Activated naive CD8-positive, alpha-beta T cell treated with anti-CD3 and anti-CD28 coated beads, Interleukin-2, amount 10 ng/mL, durations not matched to agents 7 days and 5 days (primary cell): ENCODE results near the gene TTC27. TPM values are rescaled to one million over a fixed set of nuclear protein-coding genes. Genes with fewer than 3 reads are reported as not detected.
"Not testable (repeated sequence)": the region's sequence is repeated elsewhere in the genome, so short reads cannot be mapped to it uniquely, and the experiment has no call there.

Source experiments
- ATAC-seq: fragments of 150-1000 bp; cut with Tn5 transposase; one replicate; pipeline ENCODE4 v1.10.0; 2021; ENCODE audit warnings: low read depth, moderate library complexity
- POLR2A ChIA-PET: fragments of 350-600 bp; sonication (Branson Sonifier 250); formaldehyde crosslinking; loops from one replicate; lab custom pipeline; 2021; ENCODE audit warnings: antibody characterized with exemption; lab: Charles Lee
- DNase-seq: peaks from one replicate; pipeline ENCODE4 v3.0.0; 2021
- H3K27ac Mint-ChIP-seq: one replicate; pipeline ENCODE4 v1.8.0; 2022; ENCODE audit warnings: mild to moderate bottlenecking, mixed read lengths
- H3K27me3 Mint-ChIP-seq: one replicate; pipeline ENCODE4 v1.8.0; 2022; ENCODE audit warnings: mild to moderate bottlenecking, moderate library complexity, mixed read lengths
- H3K36me3 Mint-ChIP-seq: one replicate; pipeline ENCODE4 v1.8.0; 2021; ENCODE audit warnings: mild to moderate bottlenecking, mixed read lengths
- H3K4me1 Mint-ChIP-seq: one replicate; pipeline ENCODE4 v1.8.0; 2021; ENCODE audit warnings: mixed read lengths
- H3K4me3 Mint-ChIP-seq: one replicate; pipeline ENCODE4 v1.8.0; 2022; ENCODE audit warnings: mild to moderate bottlenecking, moderate library complexity, mixed read lengths
- H3K9me3 Mint-ChIP-seq: one replicate; pipeline ENCODE4 v1.8.0; 2021; ENCODE audit warnings: mixed read lengths
- total RNA-seq, 2 experiments: library from RNA; stranded (reverse); gene quantifications; one replicate each; pipeline ENCODE4 v1.2.3, GENCODE V29; 2021

Gene TTC27
- total RNA-seq, 2 experiments from 2014 or later, result 14.9 to 19.4 TPM

- no peak for ATAC-seq
- peaks cover 17% of the 10 kb centered on the region for H3K4me1 Mint-ChIP-seq
- H3K27me3 Mint-ChIP-seq, result no peaks in the 10 kb centered on the region
- H3K9me3 Mint-ChIP-seq, result no peaks in the 10 kb centered on the region
- H3K36me3 Mint-ChIP-seq, result peaks cover 4% of the 10 kb centered on the region
- no peak for DNase-seq
- POLR2A ChIA-PET, result no interaction called here
- no peak overlapping the region for H3K27ac Mint-ChIP-seq
- no peak overlapping the region for H3K4me3 Mint-ChIP-seq
These were observed 4.2 kb downstream of the TTC27 start for GRCh38 chr2:32632089-32632488.

- Mint-ChIP-seq H3K27ac (no peak overlapping the region), H3K27me3 (no peaks in the 10 kb centered on the region), H3K36me3 (peaks cover 4% of the 10 kb centered on the region), H3K4me1 (peaks cover 11% of the 10 kb centered on the region), H3K4me3 (no peak overlapping the region), H3K9me3 (no peaks in the 10 kb centered on the region)
- DNase-seq, result no peak
- POLR2A ChIA-PET, result no interaction called here
- ATAC-seq, result no peak
These were observed 5.2 kb downstream of the TTC27 start for GRCh38 chr2:32633040-32633439.

- H3K4me1 Mint-ChIP-seq, H3K9me3 Mint-ChIP-seq, H3K4me3 Mint-ChIP-seq, POLR2A ChIA-PET, DNase-seq, ATAC-seq, H3K27ac Mint-ChIP-seq, H3K27me3 Mint-ChIP-seq, H3K36me3 Mint-ChIP-seq: not testable (repeated sequence)
These were observed 10.7 kb downstream of the TTC27 start for GRCh38 chr2:32638548-32638947.

GRCh38 chr2:32641180-32641579 is 13.3 kb downstream of the TTC27 start:
- Mint-ChIP-seq H3K4me3 (no peak overlapping the region), H3K36me3 (peaks cover 9% of the 10 kb centered on the region), H3K9me3 (no peaks in the 10 kb centered on the region), H3K27ac (no peak overlapping the region), H3K27me3 (no peaks in the 10 kb centered on the region), H3K4me1 (no peaks in the 10 kb centered on the region)
- POLR2A ChIA-PET, result no interaction called here
- ATAC-seq (no peak), DNase-seq (no peak)

- Mint-ChIP-seq H3K27ac (no peak overlapping the region), H3K36me3 (peaks cover 19% of the 10 kb centered on the region), H3K9me3 (no peaks in the 10 kb centered on the region), H3K4me1 (peaks cover 3% of the 10 kb centered on the region), H3K4me3 (no peak overlapping the region), H3K27me3 (no peaks in the 10 kb centered on the region)
- POLR2A ChIA-PET, result no interaction called here
- ATAC-seq (no peak), DNase-seq (no peak)
These were observed 19.4 kb downstream of the TTC27 start for GRCh38 chr2:32647180-32647651.

GRCh38 chr2:32652555-32653209 is 24.8 kb downstream of the TTC27 start:
- Mint-ChIP-seq H3K4me3 (no peak overlapping the region), H3K9me3 (no peaks in the 10 kb centered on the region), H3K27ac (no peak overlapping the region), H3K4me1 (peaks cover 3% of the 10 kb centered on the region), H3K36me3 (peaks cover 19% of the 10 kb centered on the region), H3K27me3 (no peaks in the 10 kb centered on the region)
- DNase-seq, result no peak
- ATAC-seq, result no peak
- POLR2A ChIA-PET, result no interaction called here

GRCh38 chr2:32656069-32656468 is 28.2 kb downstream of the TTC27 start:
- POLR2A ChIA-PET, result no interaction called here
- Mint-ChIP-seq H3K4me3 (no peak overlapping the region), H3K9me3 (peaks cover 2% of the 10 kb centered on the region), H3K27me3 (no peaks in the 10 kb centered on the region), H3K27ac (no peak overlapping the region), H3K4me1 (no peaks in the 10 kb centered on the region), H3K36me3 (peaks cover 27% of the 10 kb centered on the region)
- DNase-seq (no peak), ATAC-seq (no peak)

GRCh38 chr2:32663864-32664263 is 36.0 kb downstream of the TTC27 start:
- Mint-ChIP-seq H3K27ac (no peak overlapping the region), H3K4me3 (no peak overlapping the region), H3K9me3 (peaks cover 2% of the 10 kb centered on the region), H3K27me3 (no peaks in the 10 kb centered on the region), H3K36me3 (peaks cover 35% of the 10 kb centered on the region), H3K4me1 (no peaks in the 10 kb centered on the region)
- no peak for DNase-seq
- POLR2A ChIA-PET, result no interaction called here
- no peak for ATAC-seq

- H3K9me3 Mint-ChIP-seq, result no peaks in the 10 kb centered on the region
- DNase-seq (no peak), ATAC-seq (no peak)
- H3K27me3 Mint-ChIP-seq, result no peaks in the 10 kb centered on the region
- H3K36me3 Mint-ChIP-seq, result peaks cover 25% of the 10 kb centered on the region
- no peak overlapping the region for H3K4me3 Mint-ChIP-seq
- POLR2A ChIA-PET, result no interaction called here
- H3K4me1 Mint-ChIP-seq, result peaks cover 2% of the 10 kb centered on the region
- no peak overlapping the region for H3K27ac Mint-ChIP-seq
These were observed 38.9 kb downstream of the TTC27 start for GRCh38 chr2:32666704-32667103.

GRCh38 chr2:32668254-32668653 is 40.4 kb downstream of the TTC27 start:
- Mint-ChIP-seq H3K4me3 (no peak overlapping the region), H3K27me3 (no peaks in the 10 kb centered on the region), H3K36me3 (peaks cover 22% of the 10 kb centered on the region), H3K27ac (no peak overlapping the region), H3K4me1 (peaks cover 2% of the 10 kb centered on the region), H3K9me3 (no peaks in the 10 kb centered on the region)
- no peak for DNase-seq
- no peak for ATAC-seq
- POLR2A ChIA-PET, result no interaction called here

- POLR2A ChIA-PET, result no interaction called here
- Mint-ChIP-seq H3K27me3 (no peaks in the 10 kb centered on the region), H3K27ac (no peak overlapping the region), H3K4me3 (no peak overlapping the region), H3K9me3 (no peaks in the 10 kb centered on the region), H3K36me3 (peaks cover 16% of the 10 kb centered on the region), H3K4me1 (peaks cover 2% of the 10 kb centered on the region)
- DNase-seq, result no peak
- no peak for ATAC-seq
These were observed 44.2 kb downstream of the TTC27 start for GRCh38 chr2:32671885-32672533.

GRCh38 chr2:32678825-32679224 is 51.0 kb downstream of the TTC27 start:
- ATAC-seq (no peak), DNase-seq (no peak)
- Mint-ChIP-seq H3K27ac (no peak overlapping the region), H3K9me3 (no peaks in the 10 kb centered on the region), H3K4me3 (no peak overlapping the region), H3K4me1 (no peaks in the 10 kb centered on the region), H3K36me3 (peaks cover 22% of the 10 kb centered on the region), H3K27me3 (no peaks in the 10 kb centered on the region)
- POLR2A ChIA-PET, result no interaction called here

- Mint-ChIP-seq H3K27ac (no peak overlapping the region), H3K9me3 (no peaks in the 10 kb centered on the region), H3K4me3 (no peak overlapping the region), H3K27me3 (no peaks in the 10 kb centered on the region), H3K4me1 (no peaks in the 10 kb centered on the region), H3K36me3 (peaks cover 21% of the 10 kb centered on the region)
- no peak for ATAC-seq
- DNase-seq, result no peak
- POLR2A ChIA-PET, result no interaction called here
These were observed 53.1 kb downstream of the TTC27 start for GRCh38 chr2:32680942-32681341.

- POLR2A ChIA-PET, result no interaction called here
These were observed 55.8 kb downstream of the TTC27 start for GRCh38 chr2:32683520-32684086.

More at GRCh38 chr2:32683520-32684086, 55.8 kb downstream of the TTC27 start:
- no peak overlapping the region for H3K27ac Mint-ChIP-seq
- no peaks in the 10 kb centered on the region for H3K27me3 Mint-ChIP-seq
- ATAC-seq, result no peak
- no peak overlapping the region for H3K4me3 Mint-ChIP-seq
- H3K4me1 Mint-ChIP-seq, result peaks cover 4% of the 10 kb centered on the region
- no peak for DNase-seq
- no peaks in the 10 kb centered on the region for H3K9me3 Mint-ChIP-seq
- peaks cover 13% of the 10 kb centered on the region for H3K36me3 Mint-ChIP-seq
